Stimulated activated CD4-positive, alpha-beta T cell treated with anti-CD3 and anti-CD28 coated beads, Interleukin-15, amount 100 ng/mL, for 48 hours (primary cell): ENCODE data around the gene UGT2B17.
"Not testable (repeated sequence)": the region's sequence is repeated elsewhere in the genome, so short reads cannot be mapped to it uniquely, and the experiment has no call there.

Experiments
- DNase-seq, 2 donors: peaks; one replicate each; pipeline ENCODE4 v3.0.0-alpha.2; 2020; ENCODE audit warnings: low read depth in 2 of 2

UGT2B17 gene

GRCh38 chr4:68576272-68577125, at the start of gene UGT2B17:
Gene UGT2B17, minus strand, starts transcription at chr4:68576322. Its CDS starts 7,838 bp downstream, at chr4:68568484.
- no peak for DNase-seq

- DNase-seq = not testable (repeated sequence)
Observed at GRCh38 chr4:68622731-68623130, 46.6 kb upstream of the UGT2B17 start.

GRCh38 chr4:68617003-68617698, 41.0 kb upstream of the UGT2B17 start:
- no peak for DNase-seq

- no peak for DNase-seq
Observed at GRCh38 chr4:68615699-68616422, 39.7 kb upstream of the UGT2B17 start.

- DNase-seq = no peak
Observed at GRCh38 chr4:68613752-68614151, 37.6 kb upstream of the UGT2B17 start.

GRCh38 chr4:68606240-68606639, 30.1 kb upstream of the UGT2B17 start:
- DNase-seq = no peak

GRCh38 chr4:68599150-68599549, 23.0 kb upstream of the UGT2B17 start:
- no peak for DNase-seq

GRCh38 chr4:68597482-68597881, 21.4 kb upstream of the UGT2B17 start:
- DNase-seq = no peak

GRCh38 chr4:68594678-68595077, 18.6 kb upstream of the UGT2B17 start:
- no peak for DNase-seq

GRCh38 chr4:68593112-68593511, 17.0 kb upstream of the UGT2B17 start:
- DNase-seq = no peak

- no peak for DNase-seq
Observed at GRCh38 chr4:68592673-68593072, 16.6 kb upstream of the UGT2B17 start.

- DNase-seq = no peak
Observed at GRCh38 chr4:68591204-68591603, 15.1 kb upstream of the UGT2B17 start.

- no peak for DNase-seq
Observed at GRCh38 chr4:68589790-68590189, 13.7 kb upstream of the UGT2B17 start.

- no peak for DNase-seq
Observed at GRCh38 chr4:68582339-68582717, 6.2 kb upstream of the UGT2B17 start.

GRCh38 chr4:68581383-68582338, 5.5 kb upstream of the UGT2B17 start:
- DNase-seq = no peak

GRCh38 chr4:68577590-68577989, 1.5 kb upstream of the UGT2B17 start:
- DNase-seq = no peak

- not testable (repeated sequence) for DNase-seq
Observed at GRCh38 chr4:68575636-68576035, 486 bp downstream of the UGT2B17 start.

- DNase-seq = no peak
Observed at GRCh38 chr4:68575081-68575480, 1.0 kb downstream of the UGT2B17 start.

- DNase-seq = no peak
Observed at GRCh38 chr4:68572653-68573170, 3.4 kb downstream of the UGT2B17 start.

- no peak for DNase-seq
Observed at GRCh38 chr4:68570122-68570507, 6.0 kb downstream of the UGT2B17 start.
